ENCODE measurements around the gene LRRC53. TPM values are rescaled to one million over a fixed set of nuclear protein-coding genes. Genes with fewer than 3 reads are reported as not detected.

LRRC53 gene
- total RNA-seq, 1 donor from 2014 or later = not detected

- H3K36me3 ChIP-seq (ENCODE audit: control insufficient read depth, insufficient read depth, low read length) = no peaks in the 10 kb centered on the region
- H3K27me3 ChIP-seq (ENCODE audit: control insufficient read depth, insufficient read depth, low read length) = no peaks in the 10 kb centered on the region
- DNase-seq (ENCODE audit: low read depth) (no peak), FAIRE-seq (no peak)
- no peak overlapping the region for H3K4me3 ChIP-seq (ENCODE audit: low read depth, low read length)
- TF ChIP-seq, protein P1, sequence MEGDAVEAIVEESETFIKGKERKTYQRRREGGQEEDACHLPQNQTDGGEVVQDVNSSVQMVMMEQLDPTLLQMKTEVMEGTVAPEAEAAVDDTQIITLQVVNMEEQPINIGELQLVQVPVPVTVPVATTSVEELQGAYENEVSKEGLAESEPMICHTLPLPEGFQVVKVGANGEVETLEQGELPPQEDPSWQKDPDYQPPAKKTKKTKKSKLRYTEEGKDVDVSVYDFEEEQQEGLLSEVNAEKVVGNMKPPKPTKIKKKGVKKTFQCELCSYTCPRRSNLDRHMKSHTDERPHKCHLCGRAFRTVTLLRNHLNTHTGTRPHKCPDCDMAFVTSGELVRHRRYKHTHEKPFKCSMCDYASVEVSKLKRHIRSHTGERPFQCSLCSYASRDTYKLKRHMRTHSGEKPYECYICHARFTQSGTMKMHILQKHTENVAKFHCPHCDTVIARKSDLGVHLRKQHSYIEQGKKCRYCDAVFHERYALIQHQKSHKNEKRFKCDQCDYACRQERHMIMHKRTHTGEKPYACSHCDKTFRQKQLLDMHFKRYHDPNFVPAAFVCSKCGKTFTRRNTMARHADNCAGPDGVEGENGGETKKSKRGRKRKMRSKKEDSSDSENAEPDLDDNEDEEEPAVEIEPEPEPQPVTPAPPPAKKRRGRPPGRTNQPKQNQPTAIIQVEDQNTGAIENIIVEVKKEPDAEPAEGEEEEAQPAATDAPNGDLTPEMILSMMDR (IDR thresholded peaks at IDR 0.05; ENCODE audit: insufficient read depth, low read length, severe bottlenecking) = no peak
These were observed 80.1 kb downstream of the LRRC53 start for GRCh38 chr1:74432325-74432724.

DNA sequence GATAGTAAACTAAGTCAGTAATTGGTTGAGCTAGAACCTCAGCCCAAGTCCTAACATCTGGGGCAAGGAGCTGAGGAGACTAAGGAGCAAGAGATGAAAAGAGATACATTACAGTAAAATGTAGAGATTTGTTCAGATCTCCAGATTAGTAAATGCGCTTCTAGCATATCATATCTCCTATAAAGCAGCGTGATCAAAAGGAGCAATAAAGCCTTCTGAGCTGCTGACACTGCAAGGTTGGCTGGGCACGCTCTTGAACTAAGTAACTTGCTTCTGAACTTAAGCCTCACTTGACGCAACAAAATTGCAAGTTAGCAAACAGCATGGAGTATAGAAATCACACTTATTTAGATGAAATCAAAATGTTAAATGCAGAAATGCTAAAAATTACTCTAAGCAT, 80.9 kb downstream of the LRRC53 start:
- TF ChIP-seq, protein P1 (IDR thresholded peaks at IDR 0.05; ENCODE audit: insufficient read depth, low read length, severe bottlenecking) = no peak
- FAIRE-seq = no peak
- DNase-seq (ENCODE audit: low read depth) = no peak
- H3K4me3 ChIP-seq (ENCODE audit: low read depth, low read length) = no peak overlapping the region
- no peaks in the 10 kb centered on the region for H3K36me3 ChIP-seq (ENCODE audit: control insufficient read depth, insufficient read depth, low read length)
- no peaks in the 10 kb centered on the region for H3K27me3 ChIP-seq (ENCODE audit: control insufficient read depth, insufficient read depth, low read length)

DNA sequence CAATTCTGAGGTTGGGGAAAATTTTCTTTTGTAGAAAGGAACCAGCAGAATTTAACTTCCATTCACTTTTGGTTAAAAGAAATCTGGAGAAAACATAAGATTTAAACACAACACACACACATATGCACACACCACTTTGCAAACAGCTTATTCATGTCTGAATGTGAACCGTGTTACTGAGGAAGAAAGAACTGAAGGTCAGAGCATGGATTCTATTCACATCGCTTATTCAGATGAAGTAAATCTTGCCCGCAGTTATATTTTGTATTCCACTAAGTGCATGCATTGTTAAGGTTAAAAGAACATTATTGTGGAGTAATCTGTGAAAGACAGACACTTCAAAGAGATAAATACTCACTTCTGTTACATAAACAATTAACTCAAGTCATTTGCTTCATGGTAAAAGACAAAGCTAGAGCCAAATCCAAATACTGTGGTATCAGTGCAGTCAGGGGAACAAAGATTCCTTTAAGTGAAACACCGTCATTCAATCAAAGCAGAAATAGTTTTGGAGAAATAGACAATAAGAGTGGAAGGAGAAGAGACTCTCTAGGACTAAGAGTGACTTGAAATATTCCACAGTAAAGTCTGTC, 82.0 kb downstream of the LRRC53 start:
- no peaks in the 10 kb centered on the region for H3K27me3 ChIP-seq (ENCODE audit: control insufficient read depth, insufficient read depth, low read length)
- H3K4me3 ChIP-seq (ENCODE audit: low read depth, low read length) = no peak overlapping the region
- TF ChIP-seq, protein P1 (IDR thresholded peaks at IDR 0.05; ENCODE audit: insufficient read depth, low read length, severe bottlenecking) = no peak
- H3K36me3 ChIP-seq (ENCODE audit: control insufficient read depth, insufficient read depth, low read length) = no peaks in the 10 kb centered on the region
- DNase-seq (ENCODE audit: low read depth) = no peak
- no peak for FAIRE-seq

GRCh38 chr1:74429580-74429979, 82.8 kb downstream of the LRRC53 start:
- TF ChIP-seq, protein P1 (IDR thresholded peaks at IDR 0.05; ENCODE audit: insufficient read depth, low read length, severe bottlenecking) = no peak
- Histone ChIP-seq H3K27me3 (ENCODE audit: control insufficient read depth, insufficient read depth, low read length) (no peaks in the 10 kb centered on the region), H3K4me3 (ENCODE audit: low read depth, low read length) (no peak overlapping the region), H3K36me3 (ENCODE audit: control insufficient read depth, insufficient read depth, low read length) (no peaks in the 10 kb centered on the region)
- DNase-seq (ENCODE audit: low read depth) (no peak), FAIRE-seq (no peak)

DNA sequence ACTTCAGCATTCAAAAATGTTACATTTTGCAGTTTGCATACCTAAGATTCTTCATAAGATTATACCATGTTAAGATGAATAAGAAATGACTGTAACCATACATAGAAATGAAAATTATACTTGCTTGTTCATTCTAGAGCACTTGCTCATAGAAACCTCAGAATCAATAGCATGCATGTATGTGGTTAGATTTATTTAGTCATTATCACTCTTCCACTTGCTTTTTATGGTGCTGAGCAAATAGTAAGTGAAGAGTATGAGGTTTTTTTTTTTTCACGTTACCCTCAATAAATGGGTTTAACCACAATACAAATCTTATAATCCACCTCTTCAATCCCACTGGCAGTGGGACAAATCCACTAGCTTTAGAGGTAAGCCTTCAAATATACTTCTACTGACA, 84.7 kb downstream of the LRRC53 start:
- no peak for FAIRE-seq
- TF ChIP-seq, protein P1 (IDR thresholded peaks at IDR 0.05; ENCODE audit: insufficient read depth, low read length, severe bottlenecking) = no peak
- DNase-seq (ENCODE audit: low read depth) = no peak

More for the DNA sequence above, 84.7 kb downstream of the LRRC53 start:
- H3K27me3 ChIP-seq (ENCODE audit: control insufficient read depth, insufficient read depth, low read length) = no peaks in the 10 kb centered on the region
- no peak overlapping the region for H3K4me3 ChIP-seq (ENCODE audit: low read depth, low read length)
- H3K36me3 ChIP-seq (ENCODE audit: control insufficient read depth, insufficient read depth, low read length) = no peaks in the 10 kb centered on the region
